ENCODE measurements around the gene ACOT9.
"Not testable (repeated sequence)": the region's sequence is repeated elsewhere in the genome, so short reads cannot be mapped to it uniquely, and the experiment has no call there.

The ACOT9 gene

DNA sequence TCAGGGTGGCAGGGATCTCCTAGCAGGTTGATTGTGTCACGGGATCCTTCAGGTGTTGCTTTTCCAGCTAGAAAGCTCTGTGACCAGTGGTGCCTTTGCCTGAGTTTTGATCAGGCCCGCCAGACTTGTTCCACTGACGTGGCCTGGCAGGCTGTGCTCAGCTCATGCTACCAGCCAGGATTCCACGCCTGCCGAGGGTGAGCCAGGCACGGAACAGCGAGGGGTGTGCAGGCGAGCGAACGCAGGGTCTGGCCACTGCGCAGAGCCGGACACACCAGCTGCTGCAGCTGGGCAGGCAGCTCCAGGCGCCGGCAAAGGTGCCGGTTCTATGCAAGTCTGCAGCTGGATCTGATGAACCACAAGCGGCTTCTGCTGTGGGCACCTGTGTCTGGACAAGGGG, 22.8 kb upstream of the ACOT9 start:
- DNase-seq (ENCODE audit: low spot score), result no peak

DNA sequence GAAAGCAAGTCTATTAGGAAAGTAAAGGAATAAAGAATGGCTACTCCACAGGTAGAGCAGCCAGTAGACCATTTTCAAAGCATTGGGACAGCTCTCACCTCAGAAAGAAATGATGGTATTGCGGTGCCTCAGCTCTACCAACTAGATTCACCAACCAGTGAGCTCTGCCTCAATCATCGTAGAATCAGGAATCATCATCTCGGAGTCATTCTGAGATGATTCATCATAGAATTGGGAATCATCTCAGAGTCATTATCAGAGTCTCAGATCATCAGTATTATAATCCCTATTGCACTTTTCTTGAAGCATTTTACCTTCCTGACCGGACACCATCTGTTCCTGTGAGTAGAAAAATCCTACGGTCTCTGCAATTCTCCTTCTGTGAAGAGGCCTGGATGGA, 22.4 kb upstream of the ACOT9 start:
- no peak for DNase-seq (ENCODE audit: low spot score)

DNA sequence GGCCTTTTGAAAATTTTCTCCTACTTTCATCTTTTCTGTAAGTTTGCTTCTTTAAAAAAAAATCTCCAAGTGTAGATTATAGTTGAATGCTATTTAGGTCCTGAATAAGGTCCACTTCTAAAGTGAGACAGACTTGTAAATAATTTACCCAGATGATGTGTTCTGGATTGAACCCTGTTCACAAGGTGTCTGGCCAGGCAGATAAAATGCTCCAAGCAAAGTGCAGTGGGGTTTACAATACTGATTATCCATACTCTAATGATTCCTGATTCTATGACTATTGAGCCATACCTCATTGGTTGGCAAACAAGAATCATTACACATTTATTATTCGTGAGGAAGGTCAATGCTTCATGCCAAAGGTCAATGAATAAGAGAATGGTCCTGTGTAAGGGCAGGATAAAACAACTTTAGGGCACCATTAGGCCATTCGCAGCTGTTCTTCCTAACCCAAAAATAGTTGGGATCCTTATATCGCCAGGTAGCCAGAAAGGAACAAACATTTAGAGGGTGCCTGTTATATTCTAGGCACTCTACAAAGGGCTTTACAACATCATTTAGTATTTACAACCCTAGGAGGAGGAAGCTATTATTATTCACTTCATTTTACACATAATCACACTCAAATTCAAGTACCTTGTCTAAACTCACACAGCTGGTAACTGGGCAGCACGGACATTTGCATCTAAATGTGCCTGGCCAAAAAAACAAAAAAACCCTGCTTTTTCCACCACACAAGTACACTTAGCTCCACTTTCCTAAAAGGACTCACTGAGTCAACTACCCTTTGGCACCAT, 21.3 kb upstream of the ACOT9 start:
- no peak for DNase-seq (ENCODE audit: low spot score)

DNA sequence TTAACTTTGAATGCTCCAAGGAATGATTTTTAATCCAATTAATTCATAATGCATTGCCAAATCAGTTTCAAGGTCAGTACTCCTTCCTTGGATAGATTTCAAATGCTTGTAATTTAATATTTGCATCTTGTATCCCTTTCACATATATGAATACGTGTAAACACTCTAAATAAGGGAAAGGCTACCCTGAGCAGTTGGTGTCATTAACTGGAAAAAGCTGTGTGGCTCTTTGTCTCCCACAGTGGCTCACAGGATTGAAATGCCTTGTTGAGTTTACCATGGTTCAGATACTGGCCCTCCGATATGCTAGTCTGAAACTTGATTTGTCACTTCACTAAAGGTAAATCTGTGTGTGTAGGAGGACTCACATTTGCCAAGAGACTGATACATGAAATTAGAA, 16.7 kb upstream of the ACOT9 start:
- no peak for DNase-seq (ENCODE audit: low spot score)

DNA sequence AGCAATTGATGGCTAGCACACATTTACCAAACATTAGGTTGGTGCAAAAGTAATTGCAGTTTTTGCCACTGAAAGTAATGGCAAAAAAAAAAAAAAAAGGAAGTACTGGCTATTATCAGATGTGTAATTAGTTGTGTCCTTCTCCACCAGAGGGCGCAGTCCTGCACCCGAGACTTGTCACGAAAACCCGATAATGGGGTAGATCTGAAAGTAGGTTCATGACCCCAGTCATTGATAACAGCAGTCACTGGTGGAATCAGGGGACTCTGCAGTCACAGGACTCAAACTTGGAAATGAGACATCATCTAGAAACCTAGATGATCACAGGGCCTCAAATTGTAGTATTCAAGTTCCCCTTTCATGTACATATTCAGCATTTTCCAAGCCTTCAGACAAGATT, 13.1 kb upstream of the ACOT9 start:
- peak; percentile 38 for DNase-seq (ENCODE audit: low spot score)

DNA sequence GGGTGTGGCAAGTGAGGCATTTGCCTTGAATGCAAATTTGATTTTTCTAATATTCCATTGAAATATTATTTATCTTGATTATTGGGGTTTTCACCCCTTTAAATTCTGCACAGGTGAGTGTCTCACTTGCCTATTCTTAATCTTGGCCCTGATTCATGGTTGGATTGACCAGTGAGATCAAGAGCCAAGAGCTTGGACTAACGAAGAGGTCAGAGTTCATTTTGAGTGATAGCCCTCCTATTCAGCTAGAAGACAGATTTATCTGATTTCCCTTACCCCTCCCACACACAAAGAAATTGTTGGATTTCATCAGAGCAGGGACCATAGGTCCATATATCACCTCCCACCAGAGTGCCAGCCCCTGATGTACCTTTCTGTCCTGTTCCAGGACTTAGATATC, 11.6 kb upstream of the ACOT9 start:
- no peak for DNase-seq (ENCODE audit: low spot score)

DNA sequence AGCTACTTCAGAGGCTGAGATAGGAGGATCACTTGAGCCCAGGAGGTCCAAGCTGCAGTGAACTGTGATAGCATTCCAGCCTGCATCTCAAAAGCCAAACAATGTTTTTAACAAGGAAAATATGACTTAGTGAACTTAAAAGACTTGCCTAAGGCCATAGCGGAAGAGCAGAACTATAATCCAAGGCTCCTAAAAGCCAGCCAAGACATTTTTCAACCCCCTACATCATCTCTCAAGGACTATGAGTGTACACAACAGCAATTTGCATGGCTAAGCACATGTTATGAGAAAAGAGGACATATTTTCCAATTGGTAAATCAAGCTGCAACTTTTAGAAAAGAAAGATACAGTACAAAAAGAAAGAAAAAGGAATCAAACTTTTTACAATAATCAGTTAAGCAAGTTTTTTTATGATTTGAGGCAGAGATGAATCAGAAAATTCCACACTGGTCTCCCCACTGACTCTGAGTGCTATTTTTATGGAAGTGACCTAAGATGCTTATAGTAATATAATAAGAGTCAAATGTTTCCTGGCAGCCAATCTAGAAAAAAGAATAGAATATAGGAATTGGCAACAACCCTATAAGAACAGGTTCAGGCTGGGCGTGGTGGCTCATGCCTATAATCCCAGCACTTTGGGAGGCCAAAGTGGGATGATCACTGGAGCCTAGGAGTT, 9.8 kb upstream of the ACOT9 start:
- DNase-seq (ENCODE audit: low spot score), result peak; percentile 27

DNA sequence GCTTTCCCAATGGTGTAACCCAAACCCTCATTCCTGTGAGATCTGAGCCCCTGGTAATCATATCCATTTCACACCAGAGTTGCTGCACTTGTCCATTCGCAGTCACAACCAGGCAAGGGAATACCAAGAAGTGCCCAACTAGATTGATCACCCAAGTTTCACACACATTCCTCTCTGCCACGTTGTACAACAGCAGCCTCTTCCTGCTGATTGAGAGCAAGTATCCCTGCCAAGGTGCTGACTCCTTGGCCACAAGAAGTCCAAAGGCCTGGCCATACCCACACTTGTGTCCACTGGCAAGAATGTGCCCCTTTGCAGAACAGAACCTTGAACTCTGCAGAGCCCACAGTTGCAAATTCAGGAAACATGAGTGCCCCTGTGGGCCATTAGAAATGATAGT, 6.5 kb upstream of the ACOT9 start:
- DNase-seq (ENCODE audit: low spot score), result no peak

DNA sequence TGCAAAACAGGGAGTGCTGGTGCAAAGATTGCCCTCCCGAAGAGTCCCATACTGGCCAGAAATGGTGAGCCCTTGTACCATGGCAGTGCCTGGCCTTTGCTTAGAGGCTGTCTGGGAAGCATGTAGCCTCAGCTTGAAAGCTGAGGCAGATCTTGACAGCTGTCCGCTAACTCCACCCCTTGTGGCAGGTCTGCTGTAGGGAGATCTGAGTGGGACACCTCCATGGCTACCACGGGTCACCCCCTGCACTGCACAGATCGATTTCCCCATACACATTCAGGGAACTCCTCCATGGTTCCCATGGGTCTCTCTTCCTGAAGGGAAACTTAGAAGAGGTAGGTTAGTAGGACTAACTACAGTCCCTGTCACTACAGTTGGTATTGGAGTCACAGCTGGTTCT, 6.1 kb upstream of the ACOT9 start:
- no peak for DNase-seq (ENCODE audit: low spot score)

DNA sequence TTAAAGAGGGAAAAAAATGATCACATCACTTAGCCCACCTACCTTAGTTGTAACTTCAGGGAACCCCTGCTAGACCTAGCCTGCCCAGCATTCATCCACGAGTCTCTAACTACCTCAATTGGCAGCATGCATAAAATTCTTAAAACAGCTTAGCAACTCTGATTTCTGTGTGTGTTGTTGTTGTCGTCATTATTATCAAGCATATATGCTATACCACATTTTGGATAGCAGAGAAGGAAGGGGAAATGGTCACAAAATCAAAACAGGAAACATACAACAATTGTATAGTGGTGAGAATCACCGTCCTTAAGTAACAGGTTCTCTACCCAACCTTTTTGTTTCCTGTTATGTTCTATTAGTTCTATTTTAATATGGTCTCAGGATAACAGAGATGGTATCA, 2.7 kb upstream of the ACOT9 start:
- DNase-seq (ENCODE audit: low spot score), result no peak

DNA sequence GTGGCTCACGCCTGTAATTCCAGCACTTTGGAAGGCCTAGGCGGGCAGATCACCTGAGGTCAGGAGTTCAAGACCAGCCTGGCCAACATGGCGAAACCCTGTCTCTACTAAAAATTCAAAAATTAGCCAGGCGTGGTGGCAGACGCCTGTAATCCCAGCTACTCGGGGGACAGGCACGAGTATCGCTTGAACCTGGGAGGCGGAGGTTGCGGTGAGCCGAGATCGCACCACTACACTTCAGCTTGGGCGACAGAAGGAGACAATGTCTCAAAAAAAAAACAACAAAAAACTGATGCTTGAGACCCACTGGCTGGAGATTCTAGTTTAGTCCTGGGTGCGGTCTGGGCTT, 521 bp upstream of the ACOT9 start:
- DNase-seq (ENCODE audit: low spot score), result not testable (repeated sequence)

DNA sequence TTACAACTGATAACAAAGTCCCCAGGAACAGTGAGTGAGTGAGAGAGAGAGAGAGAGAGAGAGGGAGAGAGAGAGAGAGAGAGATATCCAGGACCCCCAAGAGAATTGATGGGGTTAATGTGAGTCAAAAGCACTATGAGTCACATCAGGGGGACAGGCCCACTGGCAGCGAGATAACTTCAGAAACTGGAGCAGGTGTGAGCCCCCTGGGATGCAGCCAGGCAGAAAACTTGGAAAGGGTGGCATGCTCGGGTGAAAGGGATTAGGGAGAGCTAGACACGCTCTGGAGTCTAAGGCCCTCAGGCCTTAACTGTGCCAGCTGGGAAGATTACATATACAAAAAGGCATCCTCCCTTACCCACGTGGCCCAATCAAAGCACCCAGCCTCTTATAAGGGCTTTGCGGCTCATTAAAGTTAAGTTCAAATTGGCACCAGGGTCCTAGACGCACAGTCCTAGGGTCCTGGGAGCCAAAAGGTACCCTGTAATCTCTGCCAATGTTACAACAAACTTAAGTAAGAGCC, 841 bp downstream of the ACOT9 start:
- DNase-seq (ENCODE audit: low spot score), result peak; percentile 72

DNA sequence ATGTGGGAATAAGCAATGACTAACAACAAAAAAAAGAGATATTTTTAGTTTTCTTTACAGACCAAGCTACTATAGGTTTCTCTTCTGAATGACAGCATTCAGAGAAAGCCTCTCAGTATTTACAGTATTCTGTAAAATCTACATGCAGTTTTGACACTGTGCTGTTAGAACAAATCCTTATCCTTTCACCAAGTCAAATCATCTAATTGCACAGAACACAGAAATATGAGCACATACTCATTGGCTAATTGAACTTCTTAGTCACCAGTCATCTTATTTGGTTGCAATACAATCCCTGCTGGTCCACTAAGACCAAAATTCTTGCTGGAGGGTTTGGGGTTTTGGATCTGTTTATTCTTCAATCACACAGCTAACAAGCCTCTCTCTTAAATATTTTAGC, 5.7 kb downstream of the ACOT9 start:
- DNase-seq (ENCODE audit: low spot score), result no peak

DNA sequence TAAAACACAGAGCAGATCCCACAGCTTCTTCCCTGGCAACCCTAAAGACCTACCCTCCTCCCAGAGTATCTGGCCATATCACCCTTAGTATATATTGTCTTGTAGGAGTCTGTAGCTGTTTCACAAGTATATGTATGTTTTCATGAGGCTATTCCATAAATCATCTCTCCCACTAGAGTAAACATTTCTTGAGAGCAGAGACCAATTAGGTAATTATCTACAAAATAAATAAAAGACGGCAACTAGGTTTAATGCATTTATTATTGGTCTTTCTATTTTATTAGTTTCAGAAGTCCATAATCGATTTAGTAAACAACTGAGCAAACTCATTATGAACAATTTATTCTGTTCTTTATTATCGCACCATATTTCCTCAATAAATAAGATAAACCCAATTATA, 7.0 kb downstream of the ACOT9 start:
- DNase-seq (ENCODE audit: low spot score), result no peak

DNA sequence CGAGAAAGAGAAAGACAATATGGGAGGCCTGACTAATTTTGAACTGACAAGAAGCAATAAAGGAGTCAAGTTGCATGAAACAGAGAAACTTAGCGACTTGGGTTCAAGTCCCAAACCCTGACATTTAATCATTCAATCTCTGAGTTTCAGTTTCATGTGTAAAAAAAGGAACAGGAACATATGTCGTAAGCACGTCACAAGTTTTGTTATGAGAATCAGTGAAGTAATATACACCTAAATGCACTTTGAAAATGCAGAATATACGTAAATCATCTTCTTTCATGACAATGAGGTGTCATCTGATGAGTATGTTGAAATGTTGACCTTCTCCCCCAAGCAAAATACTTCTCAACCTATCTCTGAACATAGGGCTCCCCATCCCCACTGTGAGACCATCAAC, 10.4 kb downstream of the ACOT9 start:
- no peak for DNase-seq (ENCODE audit: low spot score)

DNA sequence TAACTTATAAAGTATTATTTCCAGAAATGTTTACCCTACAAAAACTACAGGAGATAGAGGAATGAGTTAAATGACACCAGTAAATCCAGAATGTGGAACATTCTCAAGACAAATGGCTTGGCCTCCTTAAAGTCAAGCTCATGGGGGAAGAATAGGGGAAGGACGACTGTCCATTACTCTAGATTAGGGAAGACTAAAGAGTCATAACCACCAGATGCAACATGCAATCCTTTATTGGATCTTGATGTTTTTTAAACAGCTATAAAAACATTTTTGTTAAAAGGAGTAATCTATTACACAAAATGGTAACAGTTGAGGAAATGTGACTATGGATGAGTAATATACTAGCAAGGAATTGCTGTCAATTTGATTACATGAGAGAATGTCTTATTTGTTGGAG, 11.1 kb downstream of the ACOT9 start:
- no peak for DNase-seq (ENCODE audit: low spot score)

DNA sequence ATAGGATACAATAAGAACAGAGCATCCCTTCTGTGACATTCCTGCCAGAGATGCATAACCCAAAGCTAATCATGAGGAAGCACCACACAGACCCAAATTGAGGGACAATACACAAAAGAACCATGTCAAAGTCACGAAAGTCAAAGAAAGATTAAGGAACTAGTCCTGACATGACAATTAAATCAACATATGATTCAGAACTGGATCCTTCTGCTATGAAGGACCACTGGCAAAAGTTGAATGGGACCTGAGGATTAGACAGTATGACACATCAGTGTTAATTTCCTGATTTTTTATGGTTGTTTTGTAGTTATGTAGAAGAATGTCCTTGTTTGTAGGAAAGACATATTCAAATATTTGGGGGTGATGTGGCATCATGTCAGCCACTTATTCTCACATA, 13.9 kb downstream of the ACOT9 start:
- no peak for DNase-seq (ENCODE audit: low spot score)

DNA sequence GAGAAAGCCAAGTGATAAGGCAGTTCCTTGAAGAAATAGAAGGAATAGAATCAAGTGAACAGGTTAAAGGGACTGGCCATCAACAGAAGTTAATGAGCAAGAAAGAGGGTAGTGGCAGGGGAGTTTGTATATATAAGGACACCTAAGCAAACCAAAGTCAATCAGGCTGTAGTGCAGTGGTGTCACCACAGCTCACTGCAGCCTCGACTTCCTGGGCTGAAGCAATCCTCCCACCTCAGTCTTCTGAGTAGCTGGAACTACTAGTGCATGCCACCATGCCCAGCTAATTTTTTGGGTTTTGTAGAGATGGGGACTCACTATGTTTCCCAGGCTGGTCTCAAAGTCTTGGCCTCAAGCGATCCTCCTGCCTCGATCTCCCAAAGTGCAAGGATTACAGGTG, 15.9 kb downstream of the ACOT9 start:
- no peak for DNase-seq (ENCODE audit: low spot score)

DNA sequence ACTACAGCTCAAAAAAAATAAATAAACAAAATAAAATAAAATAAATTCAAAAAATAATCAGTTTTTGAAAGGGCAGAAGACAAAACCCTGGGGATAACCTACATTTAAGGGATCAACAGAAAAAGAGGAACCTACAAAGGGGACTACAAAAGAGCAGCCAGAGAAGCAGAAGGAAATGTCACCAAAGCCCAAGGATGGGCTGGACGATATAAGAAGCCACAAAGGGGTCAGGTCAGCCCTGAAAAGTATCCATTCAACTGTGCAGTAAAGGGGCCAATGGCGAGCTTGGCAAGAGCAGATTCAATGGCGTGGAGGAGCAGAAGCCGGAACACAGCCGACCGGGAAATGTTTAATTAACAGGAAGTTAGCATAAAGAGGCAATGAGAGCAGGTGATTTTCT, 16.9 kb downstream of the ACOT9 start:
- DNase-seq (ENCODE audit: low spot score), result no peak

DNA sequence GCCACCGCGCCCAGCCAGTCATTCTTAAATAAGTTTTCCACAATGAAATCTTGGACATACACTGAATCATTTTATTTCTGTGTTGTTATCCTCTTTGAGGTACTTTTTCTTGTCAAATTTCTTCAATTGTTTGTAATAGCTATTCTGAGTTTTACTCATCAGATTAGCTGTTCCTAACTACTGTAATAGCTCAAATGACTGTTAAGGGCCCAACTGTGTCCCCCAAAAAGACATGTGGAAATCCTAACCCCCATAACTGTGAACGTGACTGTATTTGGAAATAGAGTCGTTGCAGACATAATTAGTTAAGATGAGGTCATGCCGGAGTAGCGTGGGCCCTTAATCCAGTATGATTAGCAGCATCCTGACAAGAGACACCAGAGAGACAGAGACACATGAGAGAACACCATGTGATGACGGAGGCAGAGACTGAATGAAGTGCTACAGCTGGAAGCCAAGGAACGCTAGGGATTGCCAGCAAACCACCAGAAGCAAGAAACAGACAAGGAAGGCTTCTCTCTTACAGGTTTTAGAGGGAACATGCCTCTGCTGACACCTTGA, 22.9 kb downstream of the ACOT9 start:
- no peak for DNase-seq (ENCODE audit: low spot score)

DNA sequence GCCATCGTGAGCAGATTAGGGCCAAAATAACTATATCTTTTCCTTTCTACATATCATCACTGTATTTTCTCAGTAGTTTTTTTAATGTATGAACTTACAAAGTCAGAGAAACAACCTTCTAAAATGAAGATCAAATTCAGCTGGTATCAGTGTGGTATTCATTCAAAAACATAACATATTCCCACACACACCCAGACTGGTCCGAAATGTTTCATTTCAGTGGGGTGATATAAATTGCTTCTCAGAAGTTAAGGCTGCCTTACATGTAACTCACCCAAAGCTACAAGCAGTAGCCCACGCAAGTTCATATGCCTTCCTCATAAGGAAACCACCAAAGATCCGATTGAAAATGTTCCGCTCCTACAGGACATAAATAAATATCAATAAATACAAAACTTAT, 37.8 kb downstream of the ACOT9 start:
- no peak for DNase-seq (ENCODE audit: low spot score)

DNA sequence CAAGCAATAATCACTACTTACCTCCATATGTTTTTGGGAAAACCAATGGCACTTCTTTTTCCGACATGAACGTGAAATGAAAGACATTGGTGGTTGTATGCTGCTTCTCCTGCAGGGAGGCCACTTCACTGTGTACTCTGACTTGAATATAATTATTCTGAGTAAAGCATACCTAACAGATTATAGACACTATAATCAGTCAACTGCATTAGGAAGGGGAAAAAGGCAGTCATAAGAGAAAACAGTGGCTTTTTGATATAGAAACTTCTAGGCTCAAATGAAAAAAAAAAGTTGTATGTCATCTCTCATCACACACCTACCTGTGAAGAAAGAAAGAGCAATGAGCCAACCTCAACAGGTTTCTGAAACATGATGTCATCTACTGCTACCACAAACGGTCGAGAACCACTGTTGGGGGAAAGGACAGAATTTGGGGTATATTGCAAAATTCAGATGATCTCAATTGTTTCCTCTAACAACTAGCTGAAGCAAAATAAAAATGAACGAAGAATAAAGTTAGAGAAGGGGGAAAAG, 38.3 kb downstream of the ACOT9 start:
- DNase-seq (ENCODE audit: low spot score), result no peak

DNA sequence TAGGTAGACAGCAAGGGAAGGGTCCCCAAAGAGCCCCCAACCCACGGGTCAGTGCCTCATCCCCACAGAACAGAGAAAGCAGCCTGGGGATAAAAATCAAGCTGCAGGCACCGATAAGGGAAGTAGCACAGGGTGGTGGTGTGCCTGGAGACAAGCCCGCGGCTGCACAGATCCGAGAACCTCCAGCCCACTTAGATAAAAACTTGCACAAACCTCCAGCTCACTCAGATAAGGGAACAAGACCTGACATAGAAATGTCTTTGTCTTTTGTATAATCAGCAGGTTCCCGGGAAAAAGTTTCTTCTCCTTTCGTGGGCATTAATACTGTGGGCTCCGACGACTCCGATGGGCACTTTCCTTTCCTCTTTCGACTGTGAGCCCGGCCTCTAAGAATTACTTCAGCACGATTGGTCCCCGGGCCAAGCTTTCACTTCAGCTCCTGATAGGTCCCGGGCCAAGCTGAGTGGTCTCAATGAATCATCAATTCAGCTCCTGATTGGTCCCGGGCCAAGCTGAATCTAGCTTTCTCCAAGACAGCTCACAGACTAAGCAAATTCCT, 43.4 kb downstream of the ACOT9 start:
- DNase-seq (ENCODE audit: low spot score), result no peak

Measured in AG08396 (cell line).